Measurements from ENCODE around the gene LIMS1. TPM values are rescaled to one million over a fixed set of nuclear protein-coding genes. Genes with fewer than 3 reads are reported as not detected.
A peak's percentile ranks its signal among the peaks of the same experiment; 100 is the strongest.

LIMS1 gene
- total and polyA plus RNA-seq, 11 donors = 21.3 to 136 (median 76.0) TPM

GRCh38 chr2:108580050-108580449 lies 45.8 kb downstream of the LIMS1 start:
- DNase-seq (no peak), ATAC-seq (peak in 1 of 4 donors; percentile 19)
- Histone ChIP-seq H3K27ac (peak overlapping the region in 10 of 12 donors; percentile 6 to 63 (median 50)), H3K36me3 (no peaks in the 10 kb centered on the region), H3K4me1 (peaks cover 3 to 49% (median 23%) of the 10 kb centered on the region in 12 donors), H3K4me3 (no peak overlapping the region), H3K27me3 (no peaks in the 10 kb centered on the region), H3K9me3 (no peaks in the 10 kb centered on the region)
- 33 to 58% (median 54%) methylated on average over 1 of the region's 1 CpG for WGBS, 4 donors
- TF ChIP-seq, protein P1, sequence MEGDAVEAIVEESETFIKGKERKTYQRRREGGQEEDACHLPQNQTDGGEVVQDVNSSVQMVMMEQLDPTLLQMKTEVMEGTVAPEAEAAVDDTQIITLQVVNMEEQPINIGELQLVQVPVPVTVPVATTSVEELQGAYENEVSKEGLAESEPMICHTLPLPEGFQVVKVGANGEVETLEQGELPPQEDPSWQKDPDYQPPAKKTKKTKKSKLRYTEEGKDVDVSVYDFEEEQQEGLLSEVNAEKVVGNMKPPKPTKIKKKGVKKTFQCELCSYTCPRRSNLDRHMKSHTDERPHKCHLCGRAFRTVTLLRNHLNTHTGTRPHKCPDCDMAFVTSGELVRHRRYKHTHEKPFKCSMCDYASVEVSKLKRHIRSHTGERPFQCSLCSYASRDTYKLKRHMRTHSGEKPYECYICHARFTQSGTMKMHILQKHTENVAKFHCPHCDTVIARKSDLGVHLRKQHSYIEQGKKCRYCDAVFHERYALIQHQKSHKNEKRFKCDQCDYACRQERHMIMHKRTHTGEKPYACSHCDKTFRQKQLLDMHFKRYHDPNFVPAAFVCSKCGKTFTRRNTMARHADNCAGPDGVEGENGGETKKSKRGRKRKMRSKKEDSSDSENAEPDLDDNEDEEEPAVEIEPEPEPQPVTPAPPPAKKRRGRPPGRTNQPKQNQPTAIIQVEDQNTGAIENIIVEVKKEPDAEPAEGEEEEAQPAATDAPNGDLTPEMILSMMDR (IDR thresholded peaks at IDR 0.05) = no peak
- TF ChIP-seq POLR2A (IDR thresholded peaks at IDR 0.05) = peak in 1 of 2 donors; percentile 11
- intact Hi-C loops (cut with DNase I) = loop anchor here (5.0 to 10.0 kb wide), 14 partner anchors 43 to 643 kb away; partner anchors contain the start of genes LIMS1 (in 3 of the 10) and GCC2 (in 1 of the 10)

- no peaks in the 10 kb centered on the region for H3K27me3 ChIP-seq
- intact Hi-C loops (cut with DNase I) = loop anchor here (1.0 to 10.0 kb wide), 17 partner anchors 47 to 647 kb away; partner anchors contain the start of genes LIMS1 (in 5 of the 10) and GCC2 (in 1 of the 10)
- DNase-seq = peak in 4 of 5 donors; percentile 50 to 74 (median 66)
- H3K4me3 ChIP-seq = no peak overlapping the region
- H3K4me1 ChIP-seq = peaks cover 3 to 68% (median 44%) of the 10 kb centered on the region in 12 donors
- TF ChIP-seq, protein P1 (IDR thresholded peaks at IDR 0.05) = peak; percentile 65 to 92 (median 77)
- no peak for TF ChIP-seq POLR2A (IDR thresholded peaks at IDR 0.05)
- WGBS, 4 donors = 46 to 49% (median 48%) methylated on average over 4 of the region's 4 CpGs
- H3K27ac ChIP-seq = peak overlapping the region in 4 of 12 donors; percentile 9 to 51 (median 18)
- no peaks in the 10 kb centered on the region for H3K9me3 ChIP-seq
- ATAC-seq = peak; percentile 71 to 80 (median 78)
- H3K36me3 ChIP-seq = no peaks in the 10 kb centered on the region
Measured at GRCh38 chr2:108583903-108584520, 49.7 kb downstream of the LIMS1 start.

DNA sequence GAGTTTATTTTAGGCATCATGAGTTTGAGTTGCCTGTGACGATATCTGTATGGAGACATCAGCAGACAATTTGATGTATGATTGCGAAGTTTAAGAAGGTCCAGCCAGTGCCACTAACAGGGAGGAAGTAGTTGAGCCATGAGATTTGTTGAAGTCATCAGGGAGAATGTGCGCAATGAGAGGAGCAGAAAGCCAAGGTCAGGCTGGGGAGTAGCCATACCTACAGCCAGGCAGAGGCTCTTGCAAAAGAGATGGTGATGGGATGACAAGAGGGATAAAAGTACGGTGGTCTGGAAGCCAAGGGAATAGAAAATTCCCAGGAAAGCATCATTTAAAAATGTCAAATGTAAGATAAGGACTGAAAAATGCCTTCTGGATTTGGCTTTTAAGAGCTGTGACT lies 51.2 kb downstream of the LIMS1 start:
- intact Hi-C loops (cut with DNase I) = loop anchor here in 7 of 10 donors (2.0 to 10.0 kb wide), 10 partner anchors 51 to 391 kb away; partner anchors contain the start of genes LIMS1 (in 4 of the 7) and GCC2 (in 2 of the 7)
- H3K36me3 ChIP-seq = no peaks in the 10 kb centered on the region
- H3K9me3 ChIP-seq = no peaks in the 10 kb centered on the region
- no peak for DNase-seq
- 85 to 87% (median 86%) methylated on average over 4 of the region's 4 CpGs for whole genome bisulfite sequencing, 4 donors
- peak overlapping the region in 3 of 12 donors; percentile 67 to 94 (median 89) for H3K27ac ChIP-seq
- no peak for ATAC-seq
- H3K4me3 ChIP-seq = no peak overlapping the region
- H3K4me1 ChIP-seq = peaks cover 0 to 68% (median 44%) of the 10 kb centered on the region in 12 donors
- TF ChIP-seq, protein P1 (IDR thresholded peaks at IDR 0.05) = no peak
- TF ChIP-seq POLR2A (IDR thresholded peaks at IDR 0.05) = no peak
- H3K27me3 ChIP-seq = no peaks in the 10 kb centered on the region

- no peak overlapping the region for H3K4me3 ChIP-seq
- DNase-seq = no peak
- no peaks in the 10 kb centered on the region for H3K27me3 ChIP-seq
- intact Hi-C loops (cut with DNase I) = loop anchor here in 7 of 10 donors (5.0 to 10.0 kb wide), 8 partner anchors 51 to 391 kb away; partner anchors contain the start of genes LIMS1 (in 3 of the 7) and GCC2 (in 2 of the 7)
- H3K36me3 ChIP-seq = no peaks in the 10 kb centered on the region
- no peaks in the 10 kb centered on the region for H3K9me3 ChIP-seq
- peak overlapping the region in 11 of 12 donors; percentile 50 to 94 (median 77) for H3K27ac ChIP-seq
- 84 to 88% (median 86%) methylated on average over 7 of the region's 7 CpGs for WGBS, 4 donors
- peaks cover 0 to 68% (median 44%) of the 10 kb centered on the region in 12 donors for H3K4me1 ChIP-seq
- no peak for TF ChIP-seq POLR2A (IDR thresholded peaks at IDR 0.05)
- TF ChIP-seq, protein P1 (IDR thresholded peaks at IDR 0.05) = no peak
- no peak for ATAC-seq
Measured at GRCh38 chr2:108586116-108586515, 51.8 kb downstream of the LIMS1 start.
